ENCODE data around the gene CDC42BPA.
"Not testable (repeated sequence)": the region's sequence is repeated elsewhere in the genome, so short reads cannot be mapped to it uniquely, and the experiment has no call there.

CDC42BPA gene

DNA sequence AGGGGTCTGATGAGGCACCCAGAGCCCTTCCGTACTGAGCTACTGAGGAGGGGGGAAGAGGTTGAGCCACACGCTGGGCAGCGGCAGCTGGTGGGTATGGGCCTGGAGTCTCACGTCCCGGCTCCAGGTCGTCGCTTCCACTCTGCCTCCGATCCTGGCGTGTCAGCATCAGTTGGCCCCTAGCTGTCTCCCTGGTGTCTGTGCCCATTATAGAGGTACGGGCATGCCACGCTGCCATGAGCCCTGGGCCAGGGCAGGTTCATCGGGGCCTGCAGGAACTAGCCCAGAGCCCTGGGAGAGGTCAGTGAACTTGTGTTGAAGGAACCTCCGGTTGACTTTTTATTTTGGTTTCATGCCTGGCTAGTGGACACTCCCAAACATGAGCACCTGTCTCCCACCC lies 360.0 kb downstream of the CDC42BPA start:
- no peak for DNase-seq

- no peak for DNase-seq
These were observed 360.6 kb downstream of the CDC42BPA start for GRCh38 chr1:226957714-226958113.

DNA sequence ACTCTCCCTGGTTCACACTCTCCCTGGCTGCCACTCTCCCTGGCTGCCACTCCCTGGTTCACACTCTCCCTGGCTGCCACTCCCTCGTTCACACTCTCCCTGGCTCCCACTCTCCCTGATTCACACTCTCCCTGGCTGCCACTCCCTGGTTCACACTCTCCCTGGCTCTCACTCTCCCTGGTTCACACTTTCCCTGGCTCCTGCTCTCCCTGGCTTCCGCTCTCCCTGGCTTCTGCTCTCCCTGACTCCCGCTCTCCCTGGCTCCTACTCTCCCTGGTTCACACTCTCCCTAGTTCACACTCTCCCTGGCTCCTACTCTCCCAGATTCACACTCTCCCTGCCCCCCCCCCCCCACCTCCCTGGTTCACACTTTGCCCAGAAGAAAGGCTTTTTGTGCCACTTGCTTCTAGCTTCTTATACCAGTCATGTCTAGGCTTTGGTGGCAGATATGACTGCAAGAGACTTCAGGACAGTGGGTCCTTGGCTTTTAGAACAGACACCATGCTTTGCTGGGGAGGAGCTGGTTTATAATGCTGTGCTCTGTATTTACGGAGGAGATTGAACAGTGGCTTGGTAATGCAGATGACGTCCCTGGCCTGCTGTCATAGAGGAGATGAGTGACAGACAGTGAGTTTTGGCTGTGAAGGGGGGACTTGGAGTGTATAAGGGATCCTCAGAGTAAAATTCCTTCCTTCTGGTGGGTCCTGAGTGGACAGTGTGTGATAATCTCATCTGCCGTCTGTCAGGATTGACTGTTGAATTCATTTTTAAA lies 361.2 kb downstream of the CDC42BPA start:
- no peak for DNase-seq

DNA sequence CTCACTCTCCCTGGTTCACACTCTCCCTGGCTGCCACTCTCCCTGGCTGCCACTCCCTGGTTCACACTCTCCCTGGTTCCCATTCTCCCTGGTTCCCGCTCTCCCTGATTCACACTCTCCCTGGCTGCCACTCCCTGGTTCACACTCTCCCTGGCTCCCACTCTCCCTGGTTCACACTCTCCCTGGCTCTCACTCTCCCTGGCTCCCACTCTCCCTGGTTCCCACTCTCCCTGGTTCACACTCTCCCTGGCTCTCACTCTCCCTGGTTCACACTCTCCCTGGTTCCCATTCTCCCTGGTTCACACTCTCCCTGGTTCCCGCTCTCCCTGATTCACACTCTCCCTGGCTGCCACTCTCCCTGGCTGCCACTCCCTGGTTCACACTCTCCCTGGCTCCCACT lies 362.4 kb downstream of the CDC42BPA start:
- DNase-seq = not testable (repeated sequence)

- DNase-seq = no peak
These were observed 363.5 kb downstream of the CDC42BPA start for GRCh38 chr1:226954777-226955176.

DNA sequence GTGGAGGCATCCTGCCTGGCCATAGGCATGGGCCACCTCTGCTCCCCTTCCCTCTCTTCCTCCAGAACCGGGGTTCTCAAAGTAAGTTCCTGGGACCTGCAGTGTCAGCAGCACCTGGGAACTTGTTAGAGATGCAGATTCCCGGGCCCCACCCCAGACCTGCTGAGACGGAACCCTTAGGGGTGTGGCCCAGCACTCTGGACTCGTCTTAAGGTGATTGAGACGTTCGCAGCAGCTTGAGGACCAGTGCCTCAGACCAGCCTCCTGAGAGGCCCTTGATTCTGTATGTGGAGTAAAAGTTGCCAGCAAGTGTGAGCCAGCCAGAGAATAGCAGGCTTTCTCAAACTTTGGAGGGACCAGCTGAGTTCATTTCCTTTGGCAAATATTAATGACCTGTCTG lies 364.0 kb downstream of the CDC42BPA start:
- DNase-seq = no peak

- DNase-seq = no peak
These were observed 365.0 kb downstream of the CDC42BPA start for GRCh38 chr1:226953175-226953800.

DNA sequence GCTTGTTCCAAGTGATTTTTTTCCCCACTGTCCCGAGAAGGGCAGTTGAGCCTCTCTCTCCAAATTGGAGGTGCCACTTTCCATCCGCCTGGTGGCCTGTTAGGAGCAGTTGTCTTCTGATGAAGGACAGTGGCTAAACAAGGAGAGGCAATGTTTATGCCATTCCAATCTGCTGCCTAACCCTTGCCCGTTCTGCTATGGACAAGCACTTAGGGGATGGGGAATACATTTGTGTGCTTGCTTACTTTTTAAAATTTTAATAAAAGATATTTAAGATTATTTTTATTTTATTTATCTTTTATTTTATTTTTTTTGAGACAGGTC lies 366.2 kb downstream of the CDC42BPA start:
- DNase-seq = no peak

GRCh38 chr1:226951286-226952117 lies 366.8 kb downstream of the CDC42BPA start:
- DNase-seq = no peak

DNA sequence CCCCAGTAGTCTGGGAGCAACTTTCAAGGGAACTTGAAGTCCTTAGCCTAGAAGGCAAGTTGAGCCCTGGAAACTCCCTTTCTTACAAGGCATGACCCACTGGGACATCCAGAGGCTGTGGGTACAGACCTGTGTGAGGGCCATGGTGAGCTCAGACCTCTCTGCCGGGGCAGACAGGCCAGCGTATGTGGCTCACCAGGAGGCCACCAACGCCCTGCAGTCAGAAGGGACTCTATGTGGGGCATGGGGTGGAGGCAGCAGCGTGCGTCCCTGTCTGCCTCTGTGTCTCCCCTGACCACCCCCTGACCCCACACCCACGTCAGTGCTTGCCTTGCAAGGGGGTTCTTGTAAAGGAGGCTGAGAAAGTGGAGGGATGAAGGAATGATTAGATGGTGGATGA lies 367.4 kb downstream of the CDC42BPA start:
- DNase-seq = no peak

- DNase-seq = no peak
These were observed 368.0 kb downstream of the CDC42BPA start for GRCh38 chr1:226950316-226950715.

GRCh38 chr1:226949401-226949800 lies 368.9 kb downstream of the CDC42BPA start:
- DNase-seq = no peak

GRCh38 chr1:226948996-226949395 lies 369.3 kb downstream of the CDC42BPA start:
- DNase-seq = no peak

DNA sequence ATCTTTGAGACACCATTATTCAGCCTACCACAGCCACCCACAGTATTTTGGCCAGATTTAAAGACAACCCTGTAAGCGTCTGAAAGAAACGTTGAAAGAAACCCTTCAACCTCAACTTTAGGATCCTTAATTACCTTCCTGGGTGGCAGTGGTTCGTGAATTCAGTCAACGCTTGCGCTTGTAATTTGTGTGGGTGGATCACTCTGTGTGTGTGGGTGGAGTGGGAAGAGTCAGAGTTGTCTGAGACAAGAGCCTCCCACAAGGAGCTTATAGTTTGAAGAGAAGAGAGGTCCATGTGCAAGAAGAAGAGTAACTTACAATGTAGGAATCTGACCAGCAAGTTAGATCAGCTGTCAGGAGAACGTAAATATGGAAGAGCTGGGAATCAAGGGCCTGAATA lies 369.8 kb downstream of the CDC42BPA start:
- DNase-seq = no peak

GRCh38 chr1:226948051-226948450 lies 370.2 kb downstream of the CDC42BPA start:
- DNase-seq = no peak

DNA sequence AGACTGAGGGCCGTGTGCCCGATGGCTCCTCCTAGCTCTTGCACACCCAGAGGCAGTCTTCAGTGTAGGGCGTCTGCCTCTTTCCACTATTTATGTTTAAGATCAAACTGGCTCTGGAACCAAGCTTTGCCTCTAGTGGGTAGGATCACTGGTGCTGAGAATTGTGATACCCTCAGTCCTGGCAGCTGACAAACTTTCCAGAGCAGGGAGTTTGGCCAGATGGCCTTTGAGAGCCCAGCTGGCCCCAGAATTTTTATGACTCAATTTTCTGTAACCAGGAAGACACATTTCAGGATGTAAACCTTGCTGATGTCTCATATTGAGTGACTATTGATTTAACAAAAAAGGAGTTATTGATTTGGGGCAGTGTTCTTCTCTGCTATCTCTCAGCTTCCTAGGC lies 371.5 kb downstream of the CDC42BPA start:
- DNase-seq = no peak

DNA sequence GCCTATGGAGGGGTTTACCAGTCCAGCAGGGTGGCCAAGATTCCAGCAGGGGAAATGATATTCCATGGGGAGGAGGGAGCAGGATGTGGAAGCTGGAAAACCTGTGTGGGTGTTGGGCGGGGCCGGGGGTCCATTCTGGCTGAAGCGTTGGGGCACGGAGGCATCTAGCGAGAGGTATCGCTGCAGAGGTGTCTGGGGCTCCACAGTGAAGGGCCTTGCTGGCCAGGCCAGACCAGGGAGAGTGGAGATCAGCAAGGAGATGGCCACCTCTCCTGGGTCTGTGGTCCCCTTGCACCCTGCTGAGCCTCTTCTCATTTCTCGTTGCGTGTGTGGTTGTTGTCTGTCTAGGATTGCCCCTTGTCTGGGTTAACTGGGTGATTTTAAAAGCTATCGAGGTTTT lies 372.0 kb downstream of the CDC42BPA start:
- DNase-seq = no peak

DNA sequence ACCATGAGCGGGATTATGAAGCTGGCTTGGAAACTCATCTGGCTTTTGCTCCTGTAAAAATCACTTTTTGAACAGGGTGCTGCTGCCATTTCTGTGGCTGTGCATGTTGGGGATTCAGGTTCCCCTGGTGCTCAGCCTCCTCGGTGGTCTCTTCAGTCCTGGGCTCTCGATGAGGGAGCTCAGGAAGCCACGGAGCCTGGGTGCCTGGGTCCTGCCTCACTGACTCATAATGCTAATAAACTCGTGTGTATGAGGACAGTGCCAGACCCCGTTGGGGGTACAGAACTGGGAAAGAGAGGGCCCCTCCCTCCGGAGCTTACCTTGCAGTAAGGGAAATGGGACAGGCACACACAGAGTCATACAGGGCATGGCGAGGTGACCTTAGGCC lies 372.4 kb downstream of the CDC42BPA start:
- no peak for DNase-seq

- DNase-seq = no peak
These were observed 373.0 kb downstream of the CDC42BPA start for GRCh38 chr1:226945106-226945857.

- no peak for DNase-seq
These were observed 374.4 kb downstream of the CDC42BPA start for GRCh38 chr1:226943927-226944326.

DNA sequence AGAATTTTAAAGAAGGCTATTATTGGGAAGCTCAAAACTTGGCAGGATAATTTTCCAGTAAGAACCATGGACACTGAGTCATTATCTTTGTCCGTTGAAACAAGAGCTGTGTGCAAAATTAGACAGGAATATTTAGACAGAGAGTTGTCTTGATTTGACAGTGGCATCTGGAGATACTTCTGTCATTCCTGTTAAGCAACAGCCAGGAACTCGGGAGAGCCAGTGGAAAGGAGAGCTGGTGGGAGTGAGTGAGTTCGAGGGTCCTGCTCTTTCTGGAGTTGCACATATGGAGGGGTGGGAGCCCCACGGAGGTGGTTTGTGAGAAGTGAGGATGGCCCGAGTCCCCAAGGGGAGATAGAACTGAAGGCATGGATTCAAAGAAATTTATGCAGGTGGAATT lies 375.1 kb downstream of the CDC42BPA start:
- DNase-seq = no peak

- DNase-seq = no peak
These were observed 375.9 kb downstream of the CDC42BPA start for GRCh38 chr1:226942392-226942791.

DNA sequence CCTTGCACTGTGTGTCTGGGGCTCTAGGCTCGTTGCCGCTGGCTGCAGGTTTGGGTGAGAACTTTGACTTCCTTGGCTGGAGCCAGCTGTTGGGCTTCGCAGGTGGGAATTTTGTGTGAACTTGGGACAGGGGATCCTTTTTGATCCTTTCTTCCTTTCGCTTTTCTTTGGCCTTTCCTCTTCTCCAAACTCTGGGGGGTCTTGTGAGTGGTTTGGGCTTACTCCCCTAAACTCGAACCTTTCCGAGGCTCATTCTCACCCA lies 377.6 kb downstream of the CDC42BPA start:
- no peak for DNase-seq

All from activated CD4-positive, alpha-beta T cell treated with anti-CD3 and anti-CD28 coated beads, Interleukin-2, Interleukin-6, amounts not matched to agents 100 ng/mL and 50 ng/mL, durations not matched to agents 16 hours and 8 hours (primary cell).